ENCODE data around the gene LPCAT3.

GRCh38 chr12:6952121-6952862 lies 66.0 kb downstream of the LPCAT3 start:
- TF ChIP-seq CTCF (conservative IDR thresholded peaks at IDR 0.05; ENCODE audit: low read depth, low read length), result no peak
- TF ChIP-seq EZH2 (IDR thresholded peaks at IDR 0.05; ENCODE audit: borderline replicate concordance, low read depth, low read length, poor library complexity, severe bottlenecking), result no peak
